Left ventricle myocardium inferior (tissue), 1 donor: ENCODE results near the gene PPARD. TPM values are rescaled to one million over a fixed set of nuclear protein-coding genes. Genes with fewer than 3 reads are reported as not detected.
A peak's percentile ranks its signal among the peaks of the same experiment; 100 is the strongest.
"Not testable (repeated sequence)": the region's sequence is repeated elsewhere in the genome, so short reads cannot be mapped to it uniquely, and the experiment has no call there.

Source experiments
- DNase-seq: peaks from one replicate; pipeline ENCODE4 v3.0.0-alpha.2; 2020
- H3K27ac ChIP-seq: fragments of 200-600 bp; replicated peaks from 2 replicates; pipeline ENCODE4 v1.8.0; 2021
- H3K27me3 ChIP-seq: fragments of 200-600 bp; 2 replicates; pipeline ENCODE4 v1.8.0; 2021; ENCODE audit warnings: low read depth
- H3K36me3 ChIP-seq: fragments of 200-600 bp; 2 replicates; pipeline ENCODE4 v1.8.0; 2021
- H3K4me1 ChIP-seq: fragments of 200-600 bp; 2 replicates; pipeline ENCODE4 v1.8.0; 2021
- H3K4me3 ChIP-seq: fragments of 200-600 bp; 2 replicates; pipeline ENCODE4 v1.8.0; 2021; ENCODE audit warnings: mild to moderate bottlenecking, moderate library complexity
- H3K9me3 ChIP-seq: fragments of 200-600 bp; replicated peaks from 2 replicates; pipeline ENCODE4 v1.8.0; 2021
- CTCF ChIP-seq: fragments of 200-600 bp; IDR thresholded peaks from 2 replicates; pipeline ENCODE4 v1.8.0; 2021; ENCODE audit warnings: antibody characterized with exemption, mild to moderate bottlenecking, borderline replicate concordance
- intact Hi-C: fragments of 100-400 bp; cut with micrococcal nuclease; formaldehyde crosslinking; loops from one replicate; pipeline ENCODE4 v1.11.0; 2022
- total RNA-seq: library from RNA; stranded (reverse); fragmentation: NEBNext Ultra II Directional; extraction: Animal tissue kit (Norgen Biotek cat#: 25700); gene quantifications from one replicate; pipeline ENCODE4 v1.2.1, GENCODE V29; 2021
- donor health status: DM: no; HTN: yes; CAD: no; lungs with severe emphysema.

Gene PPARD
- total RNA-seq, 1 donor from 2014 or later, result 14.9 TPM

- DNase-seq, result no peak
- intact Hi-C loops, result no loop called here
- TF ChIP-seq CTCF, result no peak
- Histone ChIP-seq H3K4me3 (no peak overlapping the region), H3K4me1 (no peaks in the 10 kb centered on the region), H3K27me3 (peaks cover 5% of the 10 kb centered on the region), H3K27ac (no peak overlapping the region), H3K9me3 (no peaks in the 10 kb centered on the region), H3K36me3 (no peaks in the 10 kb centered on the region)
These were observed 14.1 kb upstream of the PPARD start for GRCh38 chr6:35328108-35328723.

GRCh38 chr6:35328965-35329364 is 13.4 kb upstream of the PPARD start:
- intact Hi-C loops, H3K27me3 ChIP-seq: not testable (repeated sequence)

GRCh38 chr6:35330541-35331119 is 11.7 kb upstream of the PPARD start:
- no peak for DNase-seq
- Histone ChIP-seq H3K27me3 (peaks cover 5% of the 10 kb centered on the region), H3K4me3 (no peak overlapping the region), H3K36me3 (no peaks in the 10 kb centered on the region), H3K27ac (no peak overlapping the region), H3K4me1 (no peaks in the 10 kb centered on the region), H3K9me3 (no peaks in the 10 kb centered on the region)
- no peak for TF ChIP-seq CTCF
- intact Hi-C loops, result no loop called here

More at GRCh38 chr6:35328965-35329364, 13.4 kb upstream of the PPARD start:
- H3K9me3 ChIP-seq, H3K27ac ChIP-seq, H3K4me1 ChIP-seq, DNase-seq, H3K4me3 ChIP-seq, H3K36me3 ChIP-seq: not testable (repeated sequence)

GRCh38 chr6:35332074-35332887 is 10.1 kb upstream of the PPARD start:
- intact Hi-C loops, H3K36me3 ChIP-seq, H3K4me3 ChIP-seq, H3K27ac ChIP-seq, H3K4me1 ChIP-seq, DNase-seq, H3K27me3 ChIP-seq, H3K9me3 ChIP-seq: not testable (repeated sequence)
- peak; percentile 23 for TF ChIP-seq CTCF

- intact Hi-C loops, result loop anchor here (5.0 kb wide), 1 partner anchor 106 kb away; no protein-coding TSS in a partner anchor
- Histone ChIP-seq H3K4me3 (no peak overlapping the region), H3K4me1 (peaks cover 30% of the 10 kb centered on the region), H3K36me3 (no peaks in the 10 kb centered on the region), H3K27ac (no peak overlapping the region), H3K9me3 (no peaks in the 10 kb centered on the region), H3K27me3 (peaks cover 8% of the 10 kb centered on the region)
- no peak for DNase-seq
- no peak for TF ChIP-seq CTCF
These were observed 801 bp upstream of the PPARD start for GRCh38 chr6:35341557-35341956.
